Measurements from ENCODE around the gene VPS41.

DNA sequence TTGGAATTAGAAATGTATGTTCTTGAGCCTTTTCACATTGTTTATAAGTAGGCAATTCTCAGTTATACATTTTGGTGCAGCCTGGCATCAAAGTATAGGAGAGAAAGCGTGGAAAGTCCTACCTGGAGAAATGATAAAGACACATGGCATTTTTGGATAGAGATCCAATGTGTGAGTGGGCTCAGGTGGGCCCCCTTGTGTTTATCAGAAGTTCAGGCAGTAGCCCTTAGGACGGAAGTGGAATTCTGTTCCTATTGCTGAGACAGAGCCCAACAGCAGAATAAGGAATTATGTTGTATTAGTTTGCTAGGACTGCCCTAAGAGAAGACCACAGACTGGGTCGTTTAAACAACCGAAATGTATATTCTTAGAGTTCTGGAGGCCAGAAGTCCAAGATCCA lies 192.6 kb downstream of the VPS41 start:
- no peak for TF ChIP-seq POLR2A (IDR thresholded peaks at IDR 0.05; ENCODE audit: extremely low read depth, insufficient read length)
- no peak for TF ChIP-seq CTCF (IDR thresholded peaks at IDR 0.05; ENCODE audit: low read depth, low read length)

Measured in NB4 (cell line).